GM19351 (cell line): ENCODE measurements around the gene RTKN2.
A peak's percentile ranks its signal among the peaks of the same experiment; 100 is the strongest.

Experiments
- ATAC-seq: cut with Tn5 transposase; IDR thresholded peaks from one replicate; pipeline ENCODE4 v1.9.1; 2021; ENCODE audit warnings: mild to moderate bottlenecking, moderate library complexity; ENCODE audit not compliant: unreplicated experiment

The RTKN2 gene

GRCh38 chr10:62180677-62181076, 88.0 kb downstream of the RTKN2 start:
- no peak for ATAC-seq

- no peak for ATAC-seq
Measured at GRCh38 chr10:62178568-62178967, 90.1 kb downstream of the RTKN2 start.

DNA sequence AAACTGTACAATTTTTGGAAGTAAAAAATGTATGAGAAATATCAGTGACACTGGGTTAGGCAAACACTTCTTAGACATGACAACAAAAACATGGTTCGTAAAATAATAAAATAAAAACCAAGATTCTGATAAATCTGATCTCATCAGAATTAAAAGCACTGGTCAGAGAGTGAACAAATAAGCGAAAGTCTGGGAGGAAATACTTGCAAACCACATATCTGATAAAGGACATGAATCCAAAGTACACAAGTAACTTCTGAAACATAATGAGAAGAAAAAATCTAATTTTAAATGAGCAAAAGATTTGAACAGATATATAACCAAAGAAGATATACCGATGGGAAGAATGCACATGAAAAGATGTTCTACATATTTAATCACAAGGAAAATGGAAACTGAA, 91.5 kb downstream of the RTKN2 start:
- no peak for ATAC-seq

DNA sequence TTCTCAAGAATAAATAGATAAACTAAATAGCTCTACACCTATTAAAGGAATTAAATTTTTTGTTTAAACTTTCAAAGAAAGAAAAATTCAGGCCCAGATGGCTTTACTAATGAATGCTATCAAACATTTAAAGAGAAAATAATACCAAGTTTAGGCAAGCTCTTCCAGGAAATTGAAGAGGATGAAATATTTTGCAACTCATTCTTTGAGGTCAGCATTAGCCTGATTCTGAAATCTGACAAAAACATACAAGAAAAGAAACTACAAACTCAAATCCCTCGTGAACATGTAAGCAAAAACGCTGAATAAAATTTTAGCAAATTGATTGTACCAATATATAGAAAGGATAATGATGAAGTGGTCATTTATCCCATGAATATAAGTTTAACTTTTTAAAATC, 93.4 kb downstream of the RTKN2 start:
- no peak for ATAC-seq

- ATAC-seq, result no peak
Measured at GRCh38 chr10:62172465-62172864, 96.2 kb downstream of the RTKN2 start.

DNA sequence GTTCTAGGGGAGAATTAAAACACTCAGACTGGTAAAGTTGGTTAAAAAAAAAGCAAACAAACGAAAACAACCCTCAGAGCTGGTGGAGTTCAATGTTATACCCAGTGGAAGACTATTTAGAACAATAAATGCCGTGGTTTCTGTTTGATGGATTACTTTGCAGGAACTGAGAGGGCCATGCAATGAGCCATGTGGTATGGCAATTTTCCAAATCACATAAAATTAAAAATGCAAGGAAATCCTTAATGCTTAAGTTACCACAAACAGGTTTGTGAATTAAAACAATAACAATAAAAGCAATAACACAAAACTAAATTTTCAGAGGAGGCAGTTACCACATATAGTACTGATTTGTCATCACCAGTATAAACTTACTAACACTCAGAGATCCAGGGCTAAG, 96.9 kb downstream of the RTKN2 start:
- no peak for ATAC-seq

DNA sequence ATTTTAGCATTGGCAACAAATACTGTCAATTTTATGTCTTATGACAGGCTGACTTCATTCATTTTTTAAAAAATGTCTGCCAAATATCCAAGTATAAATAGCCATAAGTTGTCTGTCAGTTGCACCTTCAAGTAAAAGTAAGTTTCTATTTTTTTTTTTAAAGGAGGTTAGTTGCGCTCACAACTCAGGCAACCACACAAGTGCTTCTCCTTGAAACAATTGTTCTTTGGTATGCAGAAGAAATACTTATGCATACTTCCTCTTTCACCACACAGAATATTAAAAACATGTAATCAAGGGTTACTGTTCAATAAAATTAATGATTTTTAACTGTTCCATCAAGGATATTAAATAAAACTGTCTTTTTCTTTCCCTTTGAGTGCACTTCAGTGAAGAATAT, 97.9 kb downstream of the RTKN2 start:
- ATAC-seq, result no peak

DNA sequence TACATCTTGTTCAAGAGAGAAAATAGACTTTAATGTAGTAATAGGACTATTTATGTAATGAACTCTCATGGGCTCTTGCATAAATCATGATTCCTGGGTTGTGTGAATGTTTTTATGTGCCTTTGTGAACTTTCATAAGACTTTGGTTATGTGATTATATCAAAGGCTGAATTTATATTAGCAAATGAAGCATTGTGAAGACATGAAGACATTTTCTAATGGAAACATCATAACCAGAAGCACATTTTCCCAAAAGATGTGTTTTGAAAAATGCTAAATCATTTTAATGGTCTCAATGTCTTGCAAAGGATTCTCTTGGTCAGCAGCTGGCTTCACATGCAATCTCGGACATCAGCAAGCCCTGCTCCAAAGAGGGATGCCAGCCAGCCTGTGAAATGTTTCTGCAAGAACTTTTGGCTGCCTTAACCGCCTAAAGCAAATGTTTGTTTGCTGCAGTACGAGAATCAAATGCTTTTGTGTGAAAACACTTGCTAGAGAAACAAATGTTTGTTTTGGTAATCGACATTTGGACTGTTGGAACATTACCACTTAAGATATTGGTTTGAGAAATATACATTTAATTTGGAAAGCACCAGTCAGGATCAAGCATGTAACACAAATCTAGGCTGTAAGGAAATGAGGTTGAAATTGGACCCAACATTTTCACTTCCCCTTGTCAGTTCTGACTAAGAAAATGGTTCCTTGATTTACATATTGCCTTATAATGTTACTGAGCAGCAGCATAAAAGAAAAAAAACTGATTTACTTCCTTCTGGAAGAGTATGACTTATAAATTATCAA, 102.1 kb downstream of the RTKN2 start:
- ATAC-seq, result peak; percentile 99

DNA sequence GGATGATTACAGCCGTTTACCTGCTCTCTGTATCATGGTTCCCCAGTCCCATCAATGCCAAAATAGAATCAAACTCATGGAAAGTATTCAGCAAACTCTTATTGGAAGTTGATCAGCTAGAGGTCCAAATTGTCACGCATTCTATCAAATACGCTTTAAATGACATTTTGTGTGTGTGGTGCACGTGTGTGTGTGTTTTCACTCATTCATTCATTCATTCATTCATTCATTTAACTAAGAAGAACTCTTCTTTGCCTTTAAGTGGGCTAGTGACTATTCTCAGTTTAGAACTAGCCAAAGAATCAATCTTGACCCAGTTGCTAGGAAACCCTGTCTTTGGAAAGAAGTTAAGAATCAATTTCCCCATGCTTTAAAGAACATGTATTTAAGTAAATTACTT, 102.8 kb downstream of the RTKN2 start:
- ATAC-seq, result no peak

- no peak for ATAC-seq
Measured at GRCh38 chr10:62163024-62163423, 105.6 kb downstream of the RTKN2 start.

DNA sequence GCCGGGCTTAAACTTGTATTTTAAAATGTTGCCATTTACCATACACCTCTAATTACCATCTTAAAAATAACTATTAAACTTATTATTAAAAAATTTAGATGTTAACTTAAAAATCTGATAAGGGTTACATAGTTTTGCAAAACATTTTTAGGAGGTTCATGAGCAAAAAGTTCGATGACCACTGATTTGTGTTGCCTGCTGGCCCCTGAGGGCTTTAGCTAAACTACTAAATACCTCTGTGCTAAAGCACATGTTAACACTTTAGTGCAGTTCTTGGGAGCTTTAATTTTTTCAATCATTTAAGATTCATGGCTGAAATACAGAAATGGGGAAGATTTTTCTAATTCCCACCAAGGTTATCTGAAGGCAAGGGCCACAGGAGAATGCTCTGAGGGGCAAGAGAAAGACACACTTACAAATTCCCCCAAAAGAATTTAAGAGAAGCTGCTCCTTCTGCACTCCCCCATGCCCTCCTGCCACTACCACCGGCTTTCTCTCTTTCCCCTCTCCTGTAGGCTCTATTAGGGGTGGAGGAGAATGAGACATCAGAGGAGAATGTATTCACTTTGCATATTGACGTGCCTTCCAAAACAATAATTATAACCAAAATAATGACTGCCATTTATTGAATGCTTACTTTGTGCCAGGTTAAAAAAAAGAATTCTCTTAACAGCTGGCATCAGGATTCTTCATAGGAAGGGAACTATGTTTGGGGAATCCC, 106.2 kb downstream of the RTKN2 start:
- ATAC-seq, result no peak

DNA sequence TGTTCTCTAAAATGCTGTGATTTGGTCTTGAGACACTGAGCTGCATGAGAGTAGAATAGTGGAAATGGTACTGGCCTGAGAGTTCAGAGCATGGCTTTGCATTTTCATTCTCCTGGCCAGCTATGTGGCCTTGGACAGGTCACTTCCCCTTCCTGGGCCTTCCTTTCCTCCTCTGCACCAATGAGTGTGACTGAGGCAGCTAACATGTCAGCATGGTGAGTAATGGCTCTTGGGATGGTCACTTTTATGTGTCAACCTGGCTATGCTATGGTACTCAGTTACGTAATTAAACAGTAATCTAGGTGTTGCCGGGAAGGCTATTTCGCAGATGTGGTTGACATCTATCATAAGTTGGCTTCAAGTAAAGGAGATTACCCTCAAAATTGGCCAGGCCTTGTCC, 109.3 kb downstream of the RTKN2 start:
- ATAC-seq, result no peak

DNA sequence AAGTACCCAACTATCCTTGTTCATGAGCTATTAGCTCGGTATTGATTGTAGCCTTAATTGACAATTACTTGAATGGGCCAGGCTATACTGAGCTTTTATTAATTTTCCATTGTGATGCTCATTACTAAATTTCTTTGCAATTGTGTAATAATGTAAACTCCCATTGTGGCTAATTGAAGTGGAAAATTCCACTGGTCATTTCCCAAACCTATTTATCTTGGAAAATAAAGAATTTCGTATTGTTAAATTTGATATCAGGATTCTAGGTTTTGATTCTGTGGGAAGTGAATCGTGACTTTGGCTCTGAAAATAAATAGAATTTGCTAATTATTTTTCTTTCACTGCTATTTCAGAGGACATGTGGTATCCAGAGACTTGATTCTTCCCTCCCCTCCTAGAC, 111.0 kb downstream of the RTKN2 start:
- no peak for ATAC-seq

GRCh38 chr10:62155054-62155680, 113.5 kb downstream of the RTKN2 start:
- ATAC-seq, result no peak

- ATAC-seq, result no peak
Measured at GRCh38 chr10:62154231-62154630, 114.4 kb downstream of the RTKN2 start.

DNA sequence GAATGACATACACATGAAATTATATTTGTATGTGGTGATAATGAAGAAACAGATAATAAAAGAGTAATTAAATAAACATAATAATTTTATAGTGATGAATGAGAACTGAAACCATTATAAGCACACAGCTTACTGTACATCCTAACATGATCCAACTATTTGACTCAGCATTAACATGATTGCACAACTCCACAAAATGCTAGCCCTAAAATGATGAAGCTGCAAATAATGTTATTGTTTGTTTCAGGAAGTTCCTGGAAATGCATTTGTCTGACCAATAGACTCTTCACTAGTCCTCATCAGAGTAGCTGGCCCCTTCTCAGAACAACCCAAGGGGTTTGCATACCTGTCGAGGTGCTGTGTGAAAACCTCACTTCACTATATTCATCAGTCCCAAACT, 115.5 kb downstream of the RTKN2 start:
- no peak for ATAC-seq

- no peak for ATAC-seq
Measured at GRCh38 chr10:62149621-62150020, 119.0 kb downstream of the RTKN2 start.

GRCh38 chr10:62148155-62148554, 120.5 kb downstream of the RTKN2 start:
- no peak for ATAC-seq

GRCh38 chr10:62147425-62147824, 121.2 kb downstream of the RTKN2 start:
- no peak for ATAC-seq

GRCh38 chr10:62136931-62137330, 131.7 kb downstream of the RTKN2 start:
- ATAC-seq, result no peak

DNA sequence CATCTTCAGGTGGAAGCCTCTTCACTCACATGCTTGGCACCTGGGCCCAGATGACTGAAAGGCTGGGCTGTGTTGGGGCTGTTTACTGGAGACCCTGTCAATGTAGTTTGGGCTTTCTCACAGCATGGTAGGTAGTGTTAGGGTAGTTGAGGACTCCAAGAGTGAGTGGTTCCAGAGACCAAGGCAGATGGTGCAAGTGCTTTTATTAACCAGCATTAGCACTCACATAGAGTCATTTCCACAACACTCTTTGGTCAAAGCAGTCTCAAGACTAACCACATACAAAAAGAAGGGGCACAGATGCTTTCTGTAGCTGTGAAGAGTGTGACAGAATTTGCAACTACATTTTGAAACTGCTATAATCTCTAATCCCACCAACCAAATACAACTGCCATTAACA, 135.0 kb downstream of the RTKN2 start:
- ATAC-seq, result peak; percentile 93
